ENCODE data around the gene HCAR1. TPM values are rescaled to one million over a fixed set of nuclear protein-coding genes. Genes with fewer than 3 reads are reported as not detected.

Gene HCAR1
- total RNA-seq, 1 experiment from 2014 or later, result 0.04 TPM

- no peak for TF ChIP-seq HMGXB4 (CRISPR knock-in tag; IDR thresholded peaks at IDR 0.05)
Measured at GRCh38 chr12:122726080-122726558, 4.5 kb downstream of the HCAR1 start (continued).

GRCh38 chr12:122725452-122726079 is 5.1 kb downstream of the HCAR1 start:
- Mint-ChIP-seq H3K27me3 (ENCODE audit: low read depth) (no peaks in the 10 kb centered on the region), H3K9me3 (no peaks in the 10 kb centered on the region), H3K36me3 (no peaks in the 10 kb centered on the region), H3K4me1 (peaks cover 17% of the 10 kb centered on the region), H3K27ac (peak overlapping the region; percentile 74; the same call in 1 of the 2 replicates), H3K4me3 (no peak overlapping the region)
- TF ChIP-seq FOXP1 (CRISPR knock-in tag; IDR thresholded peaks at IDR 0.05; ENCODE audit: borderline replicate concordance) (no peak), ELF4 (CRISPR knock-in tag; IDR thresholded peaks at IDR 0.05; ENCODE audit: low read depth) (no peak), FOXK1 (CRISPR knock-in tag; IDR thresholded peaks at IDR 0.05) (no peak), ZNF121 (CRISPR knock-in tag; IDR thresholded peaks at IDR 0.05) (peak; percentile 74), ZNF423 (CRISPR knock-in tag; IDR thresholded peaks at IDR 0.05) (no peak)
- ATAC-seq (no peak), DNase-seq (ENCODE audit: low spot score) (no peak)
- ChIA-PET POLR2A (no interaction called here), CTCF (no interaction called here)

- Mint-ChIP-seq H3K4me1 (peaks cover 11% of the 10 kb centered on the region), H3K4me3 (no peak overlapping the region), H3K9me3 (no peaks in the 10 kb centered on the region), H3K27me3 (ENCODE audit: low read depth) (no peaks in the 10 kb centered on the region), H3K27ac (no peak overlapping the region; the same call in 1 of the 2 replicates), H3K36me3 (no peaks in the 10 kb centered on the region)
- ATAC-seq (no peak), DNase-seq (ENCODE audit: low spot score) (no peak)
- POLR2A ChIA-PET, result no interaction called here
- TF ChIP-seq ZNF532 (CRISPR knock-in tag; IDR thresholded peaks at IDR 0.05; ENCODE audit: borderline replicate concordance) (no peak), ZNF512 (CRISPR knock-in tag; IDR thresholded peaks at IDR 0.05; ENCODE audit: borderline replicate concordance) (no peak), SMAD3 (CRISPR knock-in tag; IDR thresholded peaks at IDR 0.05; ENCODE audit: borderline replicate concordance) (no peak), NR2C2 (CRISPR knock-in tag; IDR thresholded peaks at IDR 0.05) (no peak), CDX4 (CRISPR knock-in tag; IDR thresholded peaks at IDR 0.05; ENCODE audit: borderline replicate concordance) (no peak), MAX (CRISPR knock-in tag; IDR thresholded peaks at IDR 0.05) (no peak), E2F5 (CRISPR knock-in tag; IDR thresholded peaks at IDR 0.05) (no peak), USF1 (CRISPR knock-in tag; IDR thresholded peaks at IDR 0.05) (no peak), ATF2 (CRISPR knock-in tag; IDR thresholded peaks at IDR 0.05; ENCODE audit: borderline replicate concordance, low read depth) (no peak), ZNF671 (CRISPR knock-in tag; IDR thresholded peaks at IDR 0.05) (no peak), SP1 (CRISPR knock-in tag; conservative IDR thresholded peaks at IDR 0.05) (no peak), NFATC4 (CRISPR knock-in tag; IDR thresholded peaks at IDR 0.05) (no peak), RORB (CRISPR knock-in tag; IDR thresholded peaks at IDR 0.05) (no peak)
- CTCF ChIA-PET, result interaction anchor here (1.1 kb wide), 1 partner anchor 704 kb away, joined by 3 read pairs; no protein-coding TSS in a partner anchor
Measured at GRCh38 chr12:122724641-122725243, 5.9 kb downstream of the HCAR1 start.
